Measurements from ENCODE around the gene PRB2. TPM values are rescaled to one million over a fixed set of nuclear protein-coding genes. Genes with fewer than 3 reads are reported as not detected.
A peak's percentile ranks its signal among the peaks of the same experiment; 100 is the strongest.

The PRB2 gene
- total RNA-seq, 4 donors from 2014 or later = not detected

DNA sequence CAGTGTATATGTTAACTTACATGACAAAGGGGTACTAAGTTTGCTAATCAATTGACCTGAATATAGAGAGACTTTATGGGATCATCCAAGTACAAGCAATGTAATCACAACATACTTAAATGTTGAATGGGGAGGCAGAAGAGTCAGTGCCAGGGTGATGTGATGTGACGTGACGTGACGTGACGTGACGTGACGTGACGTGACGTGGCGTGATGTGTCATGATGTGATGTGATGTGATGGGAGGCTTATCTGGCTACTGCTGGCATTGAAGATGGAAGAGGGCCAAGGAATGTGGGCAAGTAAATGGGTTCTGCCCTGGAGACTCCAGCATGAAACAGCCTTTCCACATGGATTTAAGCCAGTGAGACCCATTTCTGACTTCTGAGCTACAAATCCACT is 46.9 kb downstream of the PRB2 start:
- H3K36me3 ChIP-seq = no peaks in the 10 kb centered on the region
- TF ChIP-seq, protein P1, sequence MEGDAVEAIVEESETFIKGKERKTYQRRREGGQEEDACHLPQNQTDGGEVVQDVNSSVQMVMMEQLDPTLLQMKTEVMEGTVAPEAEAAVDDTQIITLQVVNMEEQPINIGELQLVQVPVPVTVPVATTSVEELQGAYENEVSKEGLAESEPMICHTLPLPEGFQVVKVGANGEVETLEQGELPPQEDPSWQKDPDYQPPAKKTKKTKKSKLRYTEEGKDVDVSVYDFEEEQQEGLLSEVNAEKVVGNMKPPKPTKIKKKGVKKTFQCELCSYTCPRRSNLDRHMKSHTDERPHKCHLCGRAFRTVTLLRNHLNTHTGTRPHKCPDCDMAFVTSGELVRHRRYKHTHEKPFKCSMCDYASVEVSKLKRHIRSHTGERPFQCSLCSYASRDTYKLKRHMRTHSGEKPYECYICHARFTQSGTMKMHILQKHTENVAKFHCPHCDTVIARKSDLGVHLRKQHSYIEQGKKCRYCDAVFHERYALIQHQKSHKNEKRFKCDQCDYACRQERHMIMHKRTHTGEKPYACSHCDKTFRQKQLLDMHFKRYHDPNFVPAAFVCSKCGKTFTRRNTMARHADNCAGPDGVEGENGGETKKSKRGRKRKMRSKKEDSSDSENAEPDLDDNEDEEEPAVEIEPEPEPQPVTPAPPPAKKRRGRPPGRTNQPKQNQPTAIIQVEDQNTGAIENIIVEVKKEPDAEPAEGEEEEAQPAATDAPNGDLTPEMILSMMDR (IDR thresholded peaks at IDR 0.05) = no peak
- no peak for TF ChIP-seq POLR2A (IDR thresholded peaks at IDR 0.05)
- intact Hi-C loops (cut with DNase I) = no loop called here
- no peak for DNase-seq
- H3K9me3 ChIP-seq = no peaks in the 10 kb centered on the region
- whole genome bisulfite sequencing, 2 donors = 79 to 89% methylated on average over 9 of the region's 9 CpGs
- no peaks in the 10 kb centered on the region for H3K4me1 ChIP-seq
- no peaks in the 10 kb centered on the region for H3K27me3 ChIP-seq
- no peak overlapping the region for H3K27ac ChIP-seq
- H3K4me3 ChIP-seq = no peak overlapping the region

GRCh38 chr12:11347810-11348209 is 47.6 kb downstream of the PRB2 start:
- 76 to 85% methylated on average over 6 of the region's 6 CpGs for WGBS, 2 donors
- Histone ChIP-seq H3K4me3 (no peak overlapping the region), H3K36me3 (no peaks in the 10 kb centered on the region), H3K9me3 (no peaks in the 10 kb centered on the region), H3K4me1 (no peaks in the 10 kb centered on the region), H3K27ac (no peak overlapping the region), H3K27me3 (no peaks in the 10 kb centered on the region)
- intact Hi-C loops (cut with DNase I) = no loop called here
- DNase-seq = no peak
- TF ChIP-seq POLR2A (IDR thresholded peaks at IDR 0.05) = no peak
- TF ChIP-seq, protein P1 (IDR thresholded peaks at IDR 0.05) = peak in 2 of 6 experiments; percentile 6 to 15

DNA sequence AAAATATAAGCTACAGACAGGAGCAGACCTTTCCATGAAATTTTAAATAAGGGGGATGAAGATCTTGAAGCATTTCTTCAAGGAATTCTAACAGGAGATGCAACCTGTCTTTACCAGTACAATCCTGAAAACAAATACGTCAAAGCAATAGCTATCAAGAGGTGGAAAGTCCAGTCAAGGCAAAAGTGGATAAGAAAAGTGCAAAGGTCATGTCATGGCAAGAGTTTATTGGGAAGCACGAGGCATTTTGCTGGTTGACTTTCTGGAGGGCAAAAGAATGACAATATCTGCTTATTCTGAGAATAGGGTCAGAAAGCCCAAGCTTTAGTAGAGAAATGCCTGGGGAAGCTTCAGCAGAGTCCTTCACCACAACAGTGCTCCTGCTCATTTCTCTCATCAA is 50.9 kb downstream of the PRB2 start:
- H3K27me3 ChIP-seq = no peaks in the 10 kb centered on the region
- TF ChIP-seq POLR2A (IDR thresholded peaks at IDR 0.05) = no peak
- H3K4me1 ChIP-seq = no peaks in the 10 kb centered on the region
- H3K36me3 ChIP-seq = no peaks in the 10 kb centered on the region
- intact Hi-C loops (cut with DNase I) = no loop called here
- no peaks in the 10 kb centered on the region for H3K9me3 ChIP-seq
- H3K4me3 ChIP-seq = no peak overlapping the region
- H3K27ac ChIP-seq = no peak overlapping the region
- no peak for DNase-seq
- WGBS, 2 donors = 69 to 76% methylated on average over 2 of the region's 2 CpGs

Other genes starting within 250 kb of the PRB2 start
- gene SMIM10L1, start 224.4 kb downstream of the PRB2 start, total RNA-seq = 1 to 10 TPM; 3.4 to 6.1 (median 4.2) TPM
- gene TAS2R42, start 208.6 kb downstream of the PRB2 start, total RNA-seq = not detected
- gene PRB3, start 125.9 kb downstream of the PRB2 start, total RNA-seq = not detected
- not detected for gene PRB4, start 85.1 kb downstream of the PRB2 start, total RNA-seq